GM12878 (cell line): ENCODE data around the gene SAMSN1. TPM values are rescaled to one million over a fixed set of nuclear protein-coding genes. Genes with fewer than 3 reads are reported as not detected.

Source experiments
- CEBPZ ChIP-seq: fragments of 150-350 bp; IDR thresholded peaks from 2 replicates; pipeline ENCODE4 v1.6.1; 2016; ENCODE audit warnings: low read depth, low read length
- CREB1 ChIP-seq: IDR thresholded peaks from 2 replicates; pipeline ENCODE4 v1.6.1; 2012; ENCODE audit warnings: low read depth, mild to moderate bottlenecking, inconsistent platforms
- HSF1 ChIP-seq: fragments of 150-350 bp; IDR thresholded peaks from 2 replicates; pipeline ENCODE4 v1.6.1; 2014; ENCODE audit warnings: mild to moderate bottlenecking, low read depth, low read length
- KLF5 ChIP-seq: fragments of 450-650 bp; IDR thresholded peaks from 2 replicates; pipeline ENCODE4 v1.6.1; 2014; ENCODE audit warnings: mild to moderate bottlenecking; ENCODE audit not compliant: partially characterized antibody
- SMARCA5 ChIP-seq: fragments of 450-650 bp; IDR thresholded peaks from 2 replicates; pipeline ENCODE4 v1.6.1; 2017; ENCODE audit warnings: mild to moderate bottlenecking
- SREBF1 ChIP-seq: IDR thresholded peaks from 2 replicates; pipeline ENCODE4 v1.6.1; 2012; ENCODE audit warnings: mild to moderate bottlenecking, low read length
- polyA plus RNA-seq, 11 experiments: library from polyadenylated mRNA; depleted of rRNA in 4 of 11; unstranded in 6 of 11; stranded (reverse) in 5 of 11; fragments of >200 nt; fragmentation: Nextera tagmentation in 4 of 11; fragmentation: Illumina TruSeq in 1 of 11; extraction: Ambion mirVana in 4 of 11; extraction: Trizol in 1 of 11; gene quantifications; 1 replicate in 1 of 11; 2 replicates in 10 of 11; pipeline versions ENCODE4 v1.2.1 to v1.2.3, GENCODE V29; 2011 to 2016; ENCODE audit warnings: inconsistent platforms in 2 of 11, missing spikeins in 2 of 11, low read depth in 1 of 11
- total RNA-seq, 4 experiments: library from RNA; depleted of rRNA in 3 of 4; stranded (reverse); fragments of >200 nt in 3 of 4; fragmentation: Illumina TruSeq in 1 of 4; extraction: Trizol in 1 of 4; gene quantifications; 2 replicates each; pipeline versions ENCODE4 v1.2.1 to v1.2.3, GENCODE V29; 2013 to 2021

SAMSN1 gene
- total and polyA plus RNA-seq, 10 of the 15 experiments (the other 5 are each of a cell fraction or from before 2014, with no cell fraction given), result 23.2 to 102 (median 44.9) TPM

DNA sequence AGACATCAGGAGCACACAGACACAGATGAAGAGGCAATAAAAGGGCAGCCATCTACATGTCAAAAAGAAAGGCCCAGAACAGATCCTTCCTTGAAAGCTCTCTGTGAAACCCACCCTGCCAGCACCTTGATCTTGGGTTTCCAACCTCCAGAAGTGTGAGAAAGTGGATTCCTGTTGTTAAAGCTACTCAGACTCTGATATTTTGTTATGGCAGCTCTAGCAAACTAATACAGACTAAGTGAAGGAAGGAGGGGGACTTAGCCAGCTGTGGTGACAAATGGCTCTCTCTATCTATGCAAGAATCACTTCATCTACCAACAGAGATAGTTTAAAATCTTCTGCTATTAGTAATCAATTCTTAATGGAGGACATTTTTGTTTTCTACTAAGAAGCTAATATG is 10.4 kb downstream of the SAMSN1 start (continued):
- no peak for TF ChIP-seq KLF5
- no peak for TF ChIP-seq HSF1
- no peak for TF ChIP-seq CEBPZ
- no peak for TF ChIP-seq SMARCA5
- TF ChIP-seq CREB1, result no peak
- TF ChIP-seq SREBF1, result no peak
